Measurements from ENCODE around the gene FAP.
A peak's percentile ranks its signal among the peaks of the same experiment; 100 is the strongest.

FAP gene

GRCh38 chr2:162242586-162243280 is 512 bp downstream of the FAP start:
- DNase-seq (ENCODE audit: low read depth): no peak

- no peak for DNase-seq (ENCODE audit: low read depth)
These were observed 1.7 kb downstream of the FAP start for GRCh38 chr2:162241571-162241970.

- no peak for DNase-seq (ENCODE audit: low read depth)
These were observed 8.4 kb downstream of the FAP start for GRCh38 chr2:162234620-162235462.

- DNase-seq (ENCODE audit: low read depth): no peak
These were observed 10.0 kb downstream of the FAP start for GRCh38 chr2:162233197-162233596.

GRCh38 chr2:162232671-162233070 is 10.6 kb downstream of the FAP start:
- DNase-seq (ENCODE audit: low read depth): no peak

GRCh38 chr2:162232027-162232426 is 11.2 kb downstream of the FAP start:
- no peak for DNase-seq (ENCODE audit: low read depth)

GRCh38 chr2:162230761-162231160 is 12.5 kb downstream of the FAP start:
- DNase-seq (ENCODE audit: low read depth): no peak

- DNase-seq (ENCODE audit: low read depth): no peak
These were observed 16.4 kb downstream of the FAP start for GRCh38 chr2:162226836-162227235.

GRCh38 chr2:162221064-162221463 is 22.2 kb downstream of the FAP start:
- peak; percentile 24 for DNase-seq (ENCODE audit: low read depth)

GRCh38 chr2:162220368-162220767 is 22.9 kb downstream of the FAP start:
- DNase-seq (ENCODE audit: low read depth): no peak

GRCh38 chr2:162219426-162219825 is 23.8 kb downstream of the FAP start:
- no peak for DNase-seq (ENCODE audit: low read depth)

- no peak for DNase-seq (ENCODE audit: low read depth)
These were observed 25.6 kb downstream of the FAP start for GRCh38 chr2:162217598-162217997.

- DNase-seq (ENCODE audit: low read depth): no peak
These were observed 28.1 kb downstream of the FAP start for GRCh38 chr2:162215162-162215561.

GRCh38 chr2:162212366-162212765 is 30.9 kb downstream of the FAP start:
- DNase-seq (ENCODE audit: low read depth): no peak

GRCh38 chr2:162211732-162212131 is 31.5 kb downstream of the FAP start:
- DNase-seq (ENCODE audit: low read depth): no peak

GRCh38 chr2:162210385-162210784 is 32.9 kb downstream of the FAP start:
- no peak for DNase-seq (ENCODE audit: low read depth)

GRCh38 chr2:162202203-162202602 is 41.0 kb downstream of the FAP start:
- no peak for DNase-seq (ENCODE audit: low read depth)

GRCh38 chr2:162200636-162201035 is 42.6 kb downstream of the FAP start:
- DNase-seq (ENCODE audit: low read depth): no peak

- no peak for DNase-seq (ENCODE audit: low read depth)
These were observed 43.3 kb downstream of the FAP start for GRCh38 chr2:162199913-162200312.

- no peak for DNase-seq (ENCODE audit: low read depth)
These were observed 45.0 kb downstream of the FAP start for GRCh38 chr2:162198239-162198638.

- no peak for DNase-seq (ENCODE audit: low read depth)
These were observed 46.0 kb downstream of the FAP start for GRCh38 chr2:162197069-162197825.

- no peak for DNase-seq (ENCODE audit: low read depth)
These were observed 46.6 kb downstream of the FAP start for GRCh38 chr2:162196638-162197037.

- no peak for DNase-seq (ENCODE audit: low read depth)
These were observed 54.8 kb downstream of the FAP start for GRCh38 chr2:162188451-162188850.

Data from stimulated activated CD8-positive, alpha-beta memory T cell treated with anti-CD3 and anti-CD28 coated beads, Interleukin-4, amount 100 ng/mL, for 24 hours (primary cell).